ENCODE data around the gene CFI. TPM values are rescaled to one million over a fixed set of nuclear protein-coding genes. Genes with fewer than 3 reads are reported as not detected.
"Not testable (repeated sequence)": the region's sequence is repeated elsewhere in the genome, so short reads cannot be mapped to it uniquely, and the experiment has no call there.

The CFI gene
- polyA plus RNA-seq, 1 donor, result 6.5 TPM

- no peak for DNase-seq (ENCODE audit: low read depth)
These were observed 2.9 kb downstream of the CFI start for GRCh38 chr4:109798866-109799265.

GRCh38 chr4:109795059-109795458, 6.7 kb downstream of the CFI start:
- DNase-seq (ENCODE audit: low read depth), result no peak

GRCh38 chr4:109787807-109788206, 14.0 kb downstream of the CFI start:
- no peak for DNase-seq (ENCODE audit: low read depth)

GRCh38 chr4:109786846-109787245, 15.0 kb downstream of the CFI start:
- no peak for DNase-seq (ENCODE audit: low read depth)

- not testable (repeated sequence) for DNase-seq (ENCODE audit: low read depth)
These were observed 19.7 kb downstream of the CFI start for GRCh38 chr4:109782092-109782491.

- DNase-seq (ENCODE audit: low read depth), result peak; percentile 22
These were observed 36.9 kb downstream of the CFI start for GRCh38 chr4:109764789-109765402.

- no peak for DNase-seq (ENCODE audit: low read depth)
These were observed 37.4 kb downstream of the CFI start for GRCh38 chr4:109764376-109764775.

GRCh38 chr4:109760682-109761081, 41.1 kb downstream of the CFI start:
- no peak for DNase-seq (ENCODE audit: low read depth)

GRCh38 chr4:109755656-109756055, 46.1 kb downstream of the CFI start:
- DNase-seq (ENCODE audit: low read depth), result no peak

GRCh38 chr4:109754093-109754857, 47.5 kb downstream of the CFI start:
- no peak for DNase-seq (ENCODE audit: low read depth)

GRCh38 chr4:109752525-109752924, 49.3 kb downstream of the CFI start:
- DNase-seq (ENCODE audit: low read depth), result no peak

GRCh38 chr4:109751852-109752251, 49.9 kb downstream of the CFI start:
- DNase-seq (ENCODE audit: low read depth), result no peak

- DNase-seq (ENCODE audit: low read depth), result no peak
These were observed 51.1 kb downstream of the CFI start for GRCh38 chr4:109750652-109751244.

GRCh38 chr4:109749388-109750082, 52.3 kb downstream of the CFI start:
- DNase-seq (ENCODE audit: low read depth), result no peak

- DNase-seq (ENCODE audit: low read depth), result no peak
These were observed 53.7 kb downstream of the CFI start for GRCh38 chr4:109748114-109748513.

- DNase-seq (ENCODE audit: low read depth), result no peak
These were observed 55.1 kb downstream of the CFI start for GRCh38 chr4:109746728-109747127.

- no peak for DNase-seq (ENCODE audit: low read depth)
These were observed 56.0 kb downstream of the CFI start for GRCh38 chr4:109745830-109746229.

- no peak for DNase-seq (ENCODE audit: low read depth)
These were observed 62.3 kb downstream of the CFI start for GRCh38 chr4:109739547-109739946.

- DNase-seq (ENCODE audit: low read depth), result no peak
These were observed 63.5 kb downstream of the CFI start for GRCh38 chr4:109738104-109738872.

- no peak for DNase-seq (ENCODE audit: low read depth)
These were observed 66.0 kb downstream of the CFI start for GRCh38 chr4:109735566-109736365.

GRCh38 chr4:109733728-109734127, 68.1 kb downstream of the CFI start:
- no peak for DNase-seq (ENCODE audit: low read depth)

Measured in forelimb muscle (tissue), 1 donor.